HL-60 (cell line): ENCODE results near the gene S100A3.
"Not testable (repeated sequence)": the region's sequence is repeated elsewhere in the genome, so short reads cannot be mapped to it uniquely, and the experiment has no call there.

Experiments used
- DNase-seq, 2 experiments: peaks; one replicate each; pipeline ENCODE4 v3.0.0-alpha.2; 2010 to 2020; ENCODE audit warnings: low read depth in 1 of 2, low spot score in 1 of 2
- H3K27ac ChIP-seq: fragments of 250-450 bp; sonication (Bioruptor Pico); replicated peaks from 2 replicates; pipeline ENCODE4 v1.5.1; 2020; ENCODE audit warnings: mild to moderate bottlenecking, moderate library complexity
- H3K27me3 ChIP-seq: fragments of 250-450 bp; sonication (Bioruptor Pico); 2 replicates; pipeline ENCODE4 v1.5.1; 2021; ENCODE audit warnings: mild to moderate bottlenecking, moderate library complexity; ENCODE audit not compliant: insufficient read depth, poor library complexity, severe bottlenecking
- H3K4me3 ChIP-seq: replicated peaks from 2 replicates; pipeline ENCODE4 v1.5.1; 2011; ENCODE audit warnings: mild to moderate bottlenecking, control low read depth, low read length; ENCODE audit not compliant: insufficient read depth
- CTCF ChIP-seq: IDR thresholded peaks from one replicate; pipeline ENCODE4 v1.5.1; 2011; ENCODE audit warnings: low read length, control low read depth, inconsistent platforms; ENCODE audit not compliant: insufficient read depth
- GABPA ChIP-seq: IDR thresholded peaks from 2 replicates; pipeline ENCODE4 v1.6.1; 2012; ENCODE audit warnings: low read depth
- POLR2AphosphoS5 ChIP-seq: IDR thresholded peaks from 2 replicates; pipeline ENCODE4 v1.6.1; 2012; ENCODE audit warnings: low read depth
- REST ChIP-seq: IDR thresholded peaks from 2 replicates; pipeline ENCODE4 v1.6.1; 2012; ENCODE audit warnings: low read depth; ENCODE audit not compliant: insufficient replicate concordance
- SPI1 ChIP-seq: IDR thresholded peaks from 2 replicates; pipeline ENCODE4 v1.6.1; 2012; ENCODE audit warnings: low read depth, mild to moderate bottlenecking, borderline replicate concordance

S100A3 gene

GRCh38 chr1:153578490-153578889, 29.4 kb upstream of the S100A3 start:
- Histone ChIP-seq H3K27me3 (peaks cover 9% of the 10 kb centered on the region), H3K27ac (no peak overlapping the region)
- DNase-seq, result no peak

DNA sequence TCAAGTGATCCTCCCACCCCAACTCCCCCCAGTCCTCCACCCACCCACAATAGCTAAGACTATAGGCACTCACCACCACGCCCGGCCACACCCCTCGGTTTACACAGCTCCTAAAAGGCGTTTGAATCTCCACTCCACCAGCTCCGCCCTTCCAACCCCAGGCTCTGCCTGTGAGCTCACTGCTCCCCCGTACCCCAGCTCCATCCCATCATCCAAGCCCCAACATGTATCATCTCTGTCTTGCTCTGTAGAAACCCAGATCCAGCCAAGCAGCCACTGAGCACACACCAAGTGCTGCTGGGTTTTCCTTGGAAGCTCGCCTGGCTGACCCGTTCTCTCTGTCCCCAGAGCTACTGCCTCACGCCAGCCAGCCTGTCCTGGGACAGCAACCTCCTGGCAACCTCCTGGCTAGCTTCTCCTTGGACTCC, 28.6 kb upstream of the S100A3 start:
- no peak overlapping the region for H3K4me3 ChIP-seq
- no peak for DNase-seq
- TF ChIP-seq SPI1, result no peak
- peaks cover 9% of the 10 kb centered on the region for H3K27me3 ChIP-seq
- no peak overlapping the region for H3K27ac ChIP-seq

More at GRCh38 chr1:153578490-153578889, 29.4 kb upstream of the S100A3 start:
- no peak overlapping the region for H3K4me3 ChIP-seq
- TF ChIP-seq GABPA (no peak), CTCF (no peak), POLR2AphosphoS5 (no peak), SPI1 (no peak), REST (no peak)

GRCh38 chr1:153577138-153577537, 28.1 kb upstream of the S100A3 start:
- no peak for DNase-seq
- H3K27me3 ChIP-seq, result peaks cover 9% of the 10 kb centered on the region

DNA sequence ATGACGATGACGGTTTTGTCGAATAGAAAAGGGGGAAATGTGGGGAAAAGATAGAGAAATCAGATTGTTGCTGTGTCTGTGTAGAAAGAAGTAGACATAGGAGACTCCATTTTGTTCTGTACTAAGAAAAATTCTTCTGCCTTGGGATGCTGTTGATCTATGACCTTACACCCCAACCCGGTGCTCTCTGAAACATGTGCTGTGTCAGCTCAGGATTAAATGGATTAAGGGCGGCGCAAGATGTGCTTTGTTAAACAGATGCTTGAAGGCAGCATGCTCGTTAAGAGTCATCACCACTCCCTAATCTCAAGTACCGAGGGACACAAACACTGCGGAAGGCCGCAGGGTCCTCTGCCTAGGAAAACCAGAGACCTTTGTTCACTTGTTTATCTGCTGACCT, 26.4 kb upstream of the S100A3 start:
- H3K27ac ChIP-seq, DNase-seq: not testable (repeated sequence)

More at GRCh38 chr1:153577138-153577537, 28.1 kb upstream of the S100A3 start:
- TF ChIP-seq POLR2AphosphoS5 (no peak), CTCF (no peak), SPI1 (no peak), GABPA (no peak), REST (no peak)
- Histone ChIP-seq H3K4me3 (no peak overlapping the region), H3K27ac (no peak overlapping the region)

DNA sequence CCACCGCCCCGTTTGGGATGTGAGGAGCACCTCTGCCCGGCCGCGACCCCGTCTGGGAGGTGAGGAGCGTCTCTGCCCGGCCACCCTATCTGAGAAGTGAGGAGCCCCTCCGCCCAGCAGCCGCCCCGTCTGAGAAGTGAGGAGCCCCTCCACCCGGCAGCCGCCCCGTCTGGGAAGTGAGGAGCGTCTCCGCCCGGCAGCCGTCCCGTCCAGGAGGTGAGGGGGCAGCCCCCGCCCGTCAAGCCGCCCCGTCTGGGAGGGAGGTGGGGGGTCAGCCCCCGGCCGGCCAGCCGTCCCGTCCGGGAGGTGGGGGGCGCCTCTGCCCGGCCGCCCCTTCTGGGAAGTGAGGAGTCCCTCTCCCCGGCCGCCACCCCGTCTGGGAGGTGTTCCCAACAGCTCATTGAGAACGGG, 26.0 kb upstream of the S100A3 start:
- H3K27ac ChIP-seq, DNase-seq, H3K4me3 ChIP-seq, H3K27me3 ChIP-seq: not testable (repeated sequence)

More for the DNA sequence above, 26.4 kb upstream of the S100A3 start:
- H3K4me3 ChIP-seq, H3K27me3 ChIP-seq: not testable (repeated sequence)
